Lower leg skin (tissue), 4 donors: Measurements from ENCODE around the gene PSMB5. TPM values are rescaled to one million over a fixed set of nuclear protein-coding genes. Genes with fewer than 3 reads are reported as not detected.
"Not testable (repeated sequence)": the region's sequence is repeated elsewhere in the genome, so short reads cannot be mapped to it uniquely, and the experiment has no call there.

Experiments
- DNase-seq, 2 donors: peaks; one replicate each; pipeline ENCODE4 v3.0.0-alpha.2; 2019; ENCODE audit warnings: low spot score in 2 of 2
- H3K4me3 ChIP-seq: fragments of 200-600 bp; sonication (generic); 2 replicates; pipeline ENCODE4 v1.5.1; 2017; ENCODE audit warnings: mild to moderate bottlenecking, low read depth; ENCODE audit not compliant: poor library complexity, severe bottlenecking
- CTCF ChIP-seq, 3 donors: fragments of 450-650 bp; IDR thresholded peaks; one replicate each; pipeline ENCODE4 v1.5.1; 2016; ENCODE audit warnings: antibody characterized with exemption in 3 of 3, mild to moderate bottlenecking in 3 of 3, moderate library complexity in 2 of 3
- POLR2A ChIP-seq, 2 donors: fragments of 450-650 bp; IDR thresholded peaks; one replicate each; pipeline ENCODE4 v1.6.1; 2016 to 2017; ENCODE audit warnings: antibody characterized with exemption in 2 of 2, mild to moderate bottlenecking in 1 of 2, moderate library complexity in 1 of 2
- whole genome bisulfite sequencing, 2 donors: methylation state at CpG; one replicate each; pipeline ENCODE4 v1.1.5; 2018; 5-methylcytosine and 5-hydroxymethylcytosine counted together
- intact Hi-C: fragments of 100-400 bp; cut with DNase I; formaldehyde crosslinking; loops from one replicate; pipeline ENCODE4 v1.15.0; 2023; ENCODE audit warnings: low total_unique reads
- total RNA-seq, 4 donors: library from RNA; depleted of rRNA; stranded (reverse); fragments of >200 nt; gene quantifications; one replicate each; pipeline ENCODE4 v1.1.0, GENCODE V29; 2016

PSMB5 gene
- total RNA-seq, 4 donors from 2014 or later = 70.6 to 148 (median 116) TPM

- intact Hi-C loops = no loop called here
- 91 to 95% methylated on average over 7 of the region's 7 CpGs for WGBS, 2 donors
- no peak overlapping the region for H3K4me3 ChIP-seq
- no peak for TF ChIP-seq CTCF (IDR thresholded peaks at IDR 0.05)
- no peak for DNase-seq
These were observed 14.3 kb downstream of the PSMB5 start for GRCh38 chr14:23020143-23021128.

- no peak for DNase-seq
- intact Hi-C loops = no loop called here
- H3K4me3 ChIP-seq = no peak overlapping the region
- TF ChIP-seq POLR2A (IDR thresholded peaks at IDR 0.05) = no peak
- no peak for TF ChIP-seq CTCF (IDR thresholded peaks at IDR 0.05)
These were observed 16.6 kb downstream of the PSMB5 start for GRCh38 chr14:23018107-23018506.

- WGBS, 2 donors = 82 to 89% methylated on average over 5 of the region's 5 CpGs
- TF ChIP-seq CTCF (IDR thresholded peaks at IDR 0.05) = no peak
- intact Hi-C loops = no loop called here
- no peak overlapping the region for H3K4me3 ChIP-seq
- no peak for DNase-seq
These were observed 17.6 kb downstream of the PSMB5 start for GRCh38 chr14:23017091-23017490.

- intact Hi-C loops = no loop called here
- 72 to 84% methylated on average over 4 of the region's 4 CpGs for WGBS, 2 donors
- DNase-seq = no peak
- TF ChIP-seq CTCF (IDR thresholded peaks at IDR 0.05) (no peak), POLR2A (IDR thresholded peaks at IDR 0.05) (no peak)
- H3K4me3 ChIP-seq = no peak overlapping the region
These were observed 19.1 kb downstream of the PSMB5 start for GRCh38 chr14:23015618-23016017.

- 87 to 92% methylated on average over 5 of the region's 5 CpGs for WGBS, 2 donors
- intact Hi-C loops, H3K4me3 ChIP-seq: not testable (repeated sequence)
- peak in 1 of 2 donors; percentile 29 for DNase-seq
These were observed 21.0 kb downstream of the PSMB5 start for GRCh38 chr14:23013749-23014054.

- TF ChIP-seq POLR2A (IDR thresholded peaks at IDR 0.05) (no peak), CTCF (IDR thresholded peaks at IDR 0.05) (no peak)
- intact Hi-C loops = no loop called here
- DNase-seq = peak in 1 of 2 donors; percentile 17
- no peak overlapping the region for H3K4me3 ChIP-seq
- 78 to 85% methylated on average over 6 of the region's 6 CpGs for WGBS, 2 donors
These were observed 21.5 kb downstream of the PSMB5 start for GRCh38 chr14:23013054-23013748.
